Putamen (tissue), 1 donor: ENCODE data around the gene AK9.
"Not testable (repeated sequence)": the region's sequence is repeated elsewhere in the genome, so short reads cannot be mapped to it uniquely, and the experiment has no call there.

Source experiments
- DNase-seq: peaks from one replicate; pipeline ENCODE4 v3.0.0-alpha.2; 2016; ENCODE audit warnings: low spot score

AK9 gene

DNA sequence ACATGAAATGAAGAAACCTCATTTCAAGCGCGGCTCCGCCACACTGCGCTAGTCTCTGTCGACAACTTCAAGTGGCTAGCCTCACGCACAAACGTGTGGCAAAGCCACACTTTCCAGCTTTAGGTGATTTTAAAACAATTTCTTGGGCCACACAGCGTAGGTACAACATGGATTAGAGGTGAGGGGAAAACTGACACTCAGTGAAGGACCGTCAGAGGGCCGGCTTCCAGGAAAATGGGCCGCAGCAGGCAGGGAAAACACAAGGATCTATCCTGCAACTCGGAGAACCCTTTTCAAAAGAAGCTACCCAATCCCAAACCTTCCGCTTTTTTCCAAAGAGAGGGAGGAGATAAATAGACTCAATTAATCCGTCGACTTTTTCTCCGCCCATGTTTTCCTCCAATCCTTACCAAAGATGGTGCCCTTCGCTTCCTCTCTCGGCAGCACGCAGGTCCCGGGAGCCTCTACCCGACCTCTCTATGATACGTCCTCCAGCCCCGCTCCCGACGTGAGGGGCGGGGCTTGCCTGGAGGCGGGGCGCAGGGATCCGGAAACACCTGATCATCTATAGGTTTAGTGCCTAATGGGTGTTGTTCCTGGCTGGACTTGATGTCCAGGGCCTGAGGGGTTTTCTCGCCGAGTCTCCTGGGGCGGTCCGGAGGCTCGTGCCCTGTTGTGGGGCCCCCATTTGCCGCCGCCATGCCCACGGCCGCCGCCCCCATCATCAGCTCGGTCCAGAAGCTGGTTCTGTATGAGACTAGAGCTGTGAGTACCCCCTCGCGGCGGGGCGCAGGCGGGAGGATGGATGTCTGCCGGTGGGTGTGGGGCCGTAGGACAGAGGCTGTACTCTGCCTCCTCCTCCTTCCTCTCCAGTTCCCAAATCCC is at the start of gene AK9, which contains the start of gene FIG4:
AK9 (minus strand) TSS at position 466 of the 885 bp plus-strand sequence. CDS start 15,457 bp downstream, outside the sequence.
FIG4 (plus strand) TSS at position 560 of the 885 bp plus-strand sequence; CDS start at position 700, 140 bp downstream.
- peak; percentile 97 for DNase-seq

DNA sequence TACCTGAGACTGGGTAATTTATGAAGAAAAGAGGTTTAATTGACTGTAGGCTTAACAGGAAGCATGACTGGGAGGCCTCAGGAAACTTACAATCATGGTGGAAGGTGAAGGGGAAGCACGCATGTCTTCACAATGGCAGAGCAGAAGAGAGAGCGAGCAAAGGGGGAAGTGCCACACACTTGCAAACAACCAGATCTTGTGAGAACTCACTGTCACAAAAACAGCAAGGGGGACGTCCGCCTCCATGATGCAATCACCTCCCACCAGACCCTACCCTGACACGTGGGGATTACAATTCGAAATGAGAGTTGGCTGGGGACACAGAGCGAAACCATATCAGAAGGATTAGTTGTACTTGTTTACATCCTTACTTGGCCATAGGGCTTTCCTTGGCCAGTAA is 49.8 kb upstream of the AK9 start:
- DNase-seq, result no peak

DNA sequence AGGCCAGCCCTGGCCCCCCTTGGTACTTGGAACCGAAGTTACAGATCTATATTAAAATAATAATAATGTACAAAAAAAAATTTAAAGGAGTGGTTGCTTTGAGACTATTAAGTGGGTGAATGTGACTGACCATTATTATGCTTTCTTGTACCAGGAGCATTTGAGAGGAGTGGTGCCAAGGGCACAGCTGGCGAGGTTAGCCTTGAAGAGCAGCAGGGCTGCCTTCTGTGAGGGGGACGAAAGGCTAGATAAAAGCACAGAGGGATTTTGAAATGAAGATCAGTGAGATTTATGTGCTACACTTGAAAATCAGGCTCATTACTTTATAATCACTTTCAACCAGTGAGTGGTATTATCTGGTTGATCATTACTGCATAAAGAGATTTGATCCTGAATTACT is 48.7 kb upstream of the AK9 start:
- no peak for DNase-seq

DNA sequence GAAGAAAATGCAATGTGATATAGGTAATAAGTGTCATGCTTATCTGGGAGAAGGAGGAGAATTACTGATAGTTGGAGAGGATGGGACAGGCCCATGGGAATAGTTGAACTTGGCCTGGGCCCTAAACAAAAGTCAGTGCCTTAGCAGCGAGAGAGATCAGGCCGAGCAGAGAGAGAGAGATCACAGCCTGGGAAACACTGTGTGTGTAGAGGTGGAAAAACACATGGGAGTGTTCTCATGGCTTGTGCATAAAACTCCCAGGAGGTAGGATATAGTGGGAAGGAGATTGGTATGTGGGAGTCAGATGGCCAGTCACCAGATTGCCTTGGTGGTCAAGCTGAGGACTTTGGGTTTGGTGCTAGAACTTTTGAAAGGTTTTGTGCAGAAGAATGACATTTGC is 47.7 kb upstream of the AK9 start:
- DNase-seq, result no peak

DNA sequence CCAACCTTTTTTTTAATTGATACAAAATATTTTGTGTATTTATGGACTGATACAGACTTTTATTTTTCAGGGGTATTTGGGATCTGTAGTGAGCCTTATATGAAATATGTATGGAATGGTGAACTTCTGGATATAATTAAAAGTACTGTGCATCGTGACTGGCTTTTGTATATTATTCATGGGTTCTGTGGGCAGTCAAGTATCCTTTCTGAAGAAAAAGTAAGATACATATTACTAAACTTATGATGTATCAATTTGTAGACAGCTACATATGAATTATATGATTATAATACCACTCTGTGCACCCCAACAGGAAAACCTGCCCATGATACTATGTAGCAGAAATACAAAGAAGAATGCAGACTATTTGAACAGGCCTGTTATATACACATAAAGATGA is 47.3 kb upstream of the AK9 start:
- DNase-seq, result no peak

DNA sequence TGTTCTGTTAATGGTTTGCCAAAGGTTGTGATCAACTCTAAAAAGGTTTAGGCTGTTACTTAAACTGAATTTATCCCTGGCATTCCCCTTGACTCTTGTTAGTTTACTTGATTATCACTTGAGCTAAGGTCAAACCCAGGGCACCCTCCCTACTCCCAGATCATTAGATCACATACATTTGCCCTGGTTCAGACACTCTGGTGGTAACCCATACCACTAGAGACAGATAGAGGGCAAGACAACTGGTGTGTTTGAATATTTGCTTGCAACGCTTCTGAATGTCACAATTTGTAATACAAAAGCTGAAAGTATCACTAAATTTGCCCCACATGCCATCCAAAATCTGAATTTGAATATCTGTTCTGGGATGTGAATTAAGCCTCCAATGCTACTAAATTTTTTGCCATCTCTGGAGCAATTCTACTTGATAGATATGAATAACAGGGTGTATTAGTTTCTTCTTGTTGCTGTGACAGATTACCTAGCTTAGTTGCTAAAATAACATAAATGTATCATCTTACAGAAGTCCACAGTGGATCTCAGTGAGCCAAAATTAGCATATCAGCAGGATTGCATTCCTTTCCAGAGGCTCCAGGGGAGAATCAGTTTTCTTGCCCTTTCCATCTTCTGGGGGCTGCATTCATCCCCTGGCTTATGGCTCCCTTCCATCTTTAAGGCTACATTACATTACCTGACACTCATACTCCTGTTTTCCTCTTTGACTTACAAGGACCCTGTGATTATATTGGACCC is 45.4 kb upstream of the AK9 start:
- no peak for DNase-seq

DNA sequence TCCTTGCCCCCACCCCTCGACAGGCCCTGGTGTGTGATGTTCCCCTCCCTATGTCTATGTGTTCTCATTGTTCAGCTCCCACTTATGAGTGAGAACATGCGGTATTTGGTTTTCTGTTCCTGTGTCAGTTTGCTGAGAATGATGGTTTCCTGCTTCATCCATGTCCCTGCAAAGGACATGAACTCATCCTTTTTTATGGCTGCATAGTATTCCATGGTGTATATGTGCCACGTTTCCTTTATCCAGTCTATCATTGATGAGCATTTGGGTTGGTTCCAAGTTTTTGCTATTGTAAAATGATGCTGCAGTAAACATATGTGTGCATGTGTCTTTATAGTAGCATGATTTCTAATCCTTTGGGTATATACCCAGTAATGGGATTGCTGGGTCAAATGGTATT is 34.2 kb upstream of the AK9 start:
- DNase-seq, result not testable (repeated sequence)

DNA sequence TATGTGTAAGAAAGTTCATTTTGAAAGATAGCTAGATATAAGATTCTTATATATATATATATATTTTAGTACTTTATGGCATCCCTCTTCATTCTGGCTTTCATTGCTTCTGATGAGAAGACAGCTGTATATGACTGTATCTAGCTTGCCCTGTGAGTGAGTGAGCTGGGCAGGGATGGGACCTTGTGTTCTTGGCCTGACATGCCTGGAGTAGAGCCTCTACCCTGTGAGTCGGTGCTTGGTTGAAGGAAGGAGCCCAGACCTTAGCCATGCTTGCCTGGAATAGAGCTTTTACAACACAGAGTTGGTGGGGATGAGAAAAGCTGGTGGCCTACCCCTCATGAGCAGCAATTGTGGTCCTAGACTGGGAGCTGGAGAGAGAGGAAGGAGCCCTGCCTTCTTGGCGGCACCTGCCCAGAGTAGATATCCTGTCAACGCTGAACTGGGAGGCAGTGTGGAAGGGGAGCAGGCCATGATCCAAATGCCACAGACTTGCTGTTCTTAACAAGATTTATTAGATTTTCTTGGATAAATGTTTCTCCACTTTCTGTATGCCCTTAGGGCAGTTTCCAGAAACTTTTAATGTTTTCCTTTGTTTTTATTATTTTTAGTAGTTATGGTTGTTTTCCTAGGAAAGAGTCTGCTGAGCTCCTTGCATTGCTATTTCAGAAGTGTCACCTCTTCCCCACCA is 31.7 kb upstream of the AK9 start:
- DNase-seq, result no peak

DNA sequence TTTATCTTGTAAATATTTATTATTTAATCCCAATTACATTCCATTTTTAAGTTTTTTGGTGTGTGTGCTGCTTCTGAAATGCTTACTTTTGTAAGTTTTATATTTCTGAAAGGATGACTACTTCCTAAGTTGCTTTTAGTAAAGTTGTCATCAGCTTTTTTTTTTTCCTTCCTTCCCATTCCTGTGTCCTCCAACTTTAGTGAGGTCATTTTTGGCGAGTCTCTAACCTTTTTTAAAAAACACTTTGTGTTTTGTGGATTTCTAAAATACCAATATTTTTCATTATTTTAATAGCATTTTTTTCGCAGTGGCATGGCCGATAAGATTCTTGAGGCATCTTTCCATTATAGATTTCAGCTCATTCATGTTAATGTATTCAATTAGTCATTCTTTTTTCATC is 31.0 kb upstream of the AK9 start:
- no peak for DNase-seq

DNA sequence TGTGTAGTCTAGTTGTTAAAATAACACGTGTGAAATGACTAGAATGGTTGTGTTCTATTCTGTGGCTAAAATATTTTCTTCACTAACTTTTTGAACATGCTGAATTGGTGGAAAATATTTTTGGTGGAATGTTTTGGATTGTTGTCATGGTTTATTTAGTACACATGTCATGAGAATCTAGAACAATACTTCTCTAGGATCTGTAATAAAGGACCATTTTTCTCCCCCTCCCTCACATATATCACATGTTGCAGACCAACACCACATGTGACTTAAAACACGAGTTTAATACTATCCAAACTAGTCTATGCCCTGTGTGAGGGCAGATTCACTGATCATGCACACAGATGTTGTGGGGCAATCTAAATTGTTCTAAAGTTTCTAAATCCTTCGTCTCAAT is 29.3 kb upstream of the AK9 start:
- DNase-seq, result no peak

DNA sequence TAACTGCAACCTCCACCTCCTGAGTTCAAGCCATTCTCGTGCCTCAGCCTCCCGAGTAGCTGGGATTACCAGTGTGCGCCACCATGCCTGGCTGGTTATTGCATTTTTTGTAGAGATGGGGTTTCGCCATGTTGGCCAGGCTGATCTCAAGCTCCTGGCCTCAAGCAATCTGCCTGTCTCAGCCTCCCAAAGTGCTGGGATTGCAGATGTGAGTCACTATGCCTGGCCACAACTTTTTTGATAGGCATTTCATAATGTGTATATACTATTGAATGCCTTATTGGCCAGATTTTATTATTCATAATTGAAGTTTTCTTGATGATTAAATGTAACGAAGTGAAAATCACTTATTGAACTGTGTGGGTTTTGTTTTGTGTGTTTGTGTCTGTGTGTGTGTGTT is 28.0 kb upstream of the AK9 start:
- DNase-seq, result no peak

DNA sequence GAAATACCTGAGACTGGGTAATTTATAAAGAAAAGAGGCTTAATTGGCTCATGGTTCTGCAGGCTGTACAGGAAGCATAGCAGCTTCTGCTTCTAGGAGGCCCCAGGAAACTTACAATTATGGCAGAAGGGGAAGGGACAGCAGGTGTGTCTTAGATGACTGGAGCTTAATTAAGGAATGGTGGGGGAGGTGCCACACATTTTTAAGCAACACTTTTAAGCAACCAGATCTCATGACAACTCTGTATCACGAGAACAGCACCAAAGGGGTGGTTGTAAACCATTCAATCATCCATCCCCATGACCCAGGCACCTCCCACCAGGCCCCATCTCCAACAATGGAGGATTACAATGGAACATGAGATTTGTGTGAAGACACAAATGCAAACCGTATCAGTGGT is 27.0 kb upstream of the AK9 start:
- DNase-seq, result no peak

DNA sequence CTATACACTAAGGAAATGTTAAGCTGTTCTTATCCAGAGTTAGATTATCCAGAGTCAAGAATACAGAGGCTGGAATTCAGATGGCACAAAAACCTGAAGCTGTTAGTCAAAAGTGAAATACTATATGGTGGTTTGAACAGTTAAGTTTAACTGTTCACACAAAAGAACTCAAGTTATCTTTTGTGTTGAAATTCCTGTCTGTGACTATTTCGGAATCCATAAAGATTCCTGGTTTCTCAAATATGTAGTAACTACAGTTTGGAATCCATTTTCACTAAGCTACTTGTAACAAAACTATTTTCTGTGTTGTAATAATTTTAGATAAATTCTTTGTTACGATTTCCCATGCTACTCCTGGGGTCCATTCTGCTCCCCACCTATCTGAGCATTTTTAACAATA is 24.6 kb upstream of the AK9 start:
- no peak for DNase-seq

DNA sequence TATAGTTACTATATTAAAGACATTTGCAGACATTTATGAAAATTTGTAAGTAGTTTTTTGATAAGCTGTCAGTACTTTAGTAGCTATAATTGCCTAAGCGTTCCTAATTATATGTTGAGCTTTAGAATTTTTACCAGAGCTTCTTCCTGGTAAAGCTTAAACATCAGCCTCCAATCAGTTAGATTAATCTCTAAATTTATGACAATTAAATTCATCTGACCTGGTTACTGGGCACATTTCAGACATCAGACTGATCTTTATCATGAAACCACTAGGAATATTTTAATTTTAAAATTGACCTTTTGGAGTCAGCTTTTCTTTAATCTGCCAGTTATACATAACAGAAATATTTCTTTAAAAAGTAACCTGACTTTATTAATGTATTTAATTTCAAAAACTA is 23.6 kb upstream of the AK9 start:
- DNase-seq, result no peak

DNA sequence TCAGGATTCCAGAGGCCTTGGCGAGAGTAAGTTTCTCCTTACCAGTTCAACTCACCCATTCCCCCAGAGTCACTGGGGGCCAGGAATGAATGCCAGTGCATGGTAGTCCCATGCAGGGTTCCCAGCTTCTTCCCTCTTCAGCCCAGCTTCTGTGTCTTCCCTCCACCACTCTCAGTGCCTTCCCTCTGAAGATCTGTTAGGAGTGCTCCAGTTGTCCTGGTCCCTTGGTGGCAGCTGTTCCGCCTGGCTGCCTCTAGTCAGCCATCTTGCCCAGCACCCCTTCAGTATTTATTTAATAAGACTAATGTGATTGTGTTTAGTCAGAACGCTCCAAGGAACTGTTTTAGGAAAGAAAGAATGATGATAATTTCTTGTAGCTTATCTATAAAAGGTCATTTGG is 23.2 kb upstream of the AK9 start:
- DNase-seq, result no peak

DNA sequence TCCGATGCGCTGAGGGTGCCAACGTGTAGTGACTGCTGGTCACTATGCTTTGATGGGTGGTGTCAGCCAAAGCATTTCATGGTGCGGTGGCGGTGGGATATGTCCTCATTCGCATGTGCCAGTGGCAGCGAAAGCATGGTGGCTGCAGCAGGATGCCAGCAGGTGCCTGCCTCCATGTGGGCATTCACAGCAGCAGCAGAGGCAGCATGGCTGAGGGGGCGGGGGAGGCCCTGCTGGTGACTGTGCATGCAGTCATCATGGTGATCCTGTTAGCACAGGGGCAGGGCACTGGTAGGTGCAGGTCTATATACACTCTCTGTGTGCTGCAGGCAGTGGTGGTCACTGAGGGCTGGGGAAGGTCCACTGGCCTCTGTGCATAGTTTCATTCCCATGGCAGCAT is 22.1 kb upstream of the AK9 start:
- DNase-seq, result no peak

DNA sequence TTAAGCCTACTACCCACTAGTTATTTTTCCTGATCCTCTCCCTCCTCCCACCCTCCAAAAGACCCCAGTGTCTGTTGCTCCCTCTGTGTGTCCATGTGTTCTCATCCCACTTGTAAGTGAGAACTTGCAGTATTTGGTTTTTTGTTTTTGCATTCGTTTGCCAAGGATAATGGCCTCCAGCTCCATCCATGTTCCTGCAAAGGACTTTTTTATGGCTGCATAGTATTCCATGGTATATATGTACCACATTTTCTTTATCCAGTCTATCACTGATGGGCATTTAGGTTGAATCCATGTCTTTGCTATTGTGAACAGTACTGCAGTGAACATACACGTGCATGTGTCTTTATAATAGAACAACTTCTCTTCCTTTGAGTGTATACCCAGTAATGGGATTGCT is 17.1 kb upstream of the AK9 start:
- not testable (repeated sequence) for DNase-seq

DNA sequence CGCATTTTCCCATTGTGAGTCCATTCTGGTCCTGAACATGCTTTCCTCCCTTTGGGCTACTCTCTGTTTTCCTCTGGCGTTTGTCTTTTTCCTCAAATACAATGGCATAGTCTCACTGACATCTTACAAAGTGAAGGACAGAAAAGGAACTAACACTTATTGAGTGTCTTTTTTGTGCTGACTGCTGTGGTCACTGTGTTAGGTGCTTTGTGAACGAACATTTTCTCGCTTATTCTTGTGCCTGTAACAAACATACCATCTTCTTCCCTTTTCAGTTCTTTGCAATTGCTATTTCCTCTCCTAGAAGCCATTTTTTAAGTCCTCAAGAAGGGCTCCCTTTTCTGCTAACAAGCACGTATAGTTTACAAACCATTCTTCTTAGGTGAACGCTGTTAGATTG is 15.5 kb upstream of the AK9 start:
- DNase-seq, result no peak

DNA sequence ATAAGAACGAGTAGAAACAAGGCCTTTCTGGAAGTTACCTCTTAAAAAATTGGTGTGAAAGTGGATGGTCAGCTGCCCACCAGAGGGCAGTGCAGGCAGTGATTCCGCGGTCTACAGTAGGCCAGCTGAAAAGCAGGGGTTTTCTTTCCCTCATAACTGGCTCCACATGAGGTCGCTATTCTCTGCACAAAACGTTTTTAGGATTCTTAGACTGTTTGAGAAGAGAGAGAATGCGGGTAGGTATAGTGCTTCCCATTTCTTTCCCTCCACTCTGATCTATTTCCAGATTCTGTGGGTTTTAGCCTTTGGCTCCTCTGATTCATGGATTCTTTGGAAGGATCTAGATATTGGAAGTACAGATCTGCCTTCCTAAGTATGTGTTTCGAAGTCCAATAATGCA is 14.3 kb upstream of the AK9 start:
- DNase-seq, result peak; percentile 88

DNA sequence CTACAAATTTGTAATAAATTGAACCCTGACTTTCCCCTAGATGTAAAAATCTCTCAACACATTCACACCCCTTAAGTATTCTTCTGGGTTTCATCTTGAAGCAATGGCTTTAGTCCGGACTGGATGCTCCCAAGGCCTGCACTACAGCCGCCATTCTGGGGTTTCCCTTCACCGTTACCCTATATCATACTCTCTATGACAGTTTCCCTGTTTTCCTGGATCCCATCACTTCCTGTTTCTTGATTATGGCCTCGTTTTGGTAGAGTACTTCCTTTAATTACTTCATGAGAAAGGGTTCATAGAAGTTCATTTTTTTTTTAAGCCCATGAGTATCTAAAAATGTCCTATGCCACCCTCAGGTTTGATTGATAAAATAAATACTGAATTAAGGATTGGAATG is 11.8 kb upstream of the AK9 start:
- DNase-seq, result no peak

DNA sequence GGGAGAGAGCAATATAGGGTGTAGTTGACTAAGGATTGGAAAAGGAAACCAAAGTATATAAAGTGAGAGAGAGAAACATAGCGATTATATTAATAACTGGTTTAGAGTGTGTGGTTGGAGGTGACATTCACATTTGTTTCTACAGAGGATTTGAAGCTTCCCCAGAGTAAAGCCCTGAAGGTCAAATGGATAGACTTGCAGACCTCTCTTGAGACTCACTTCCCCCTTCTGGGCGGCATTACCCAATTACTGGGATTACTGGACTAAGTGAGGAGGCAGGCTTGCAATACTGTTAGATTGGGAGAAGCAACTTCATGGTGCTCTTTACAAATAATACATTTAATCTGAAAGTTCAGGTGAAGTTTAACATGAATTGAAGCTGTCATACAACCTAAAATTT is 10.8 kb upstream of the AK9 start:
- no peak for DNase-seq

DNA sequence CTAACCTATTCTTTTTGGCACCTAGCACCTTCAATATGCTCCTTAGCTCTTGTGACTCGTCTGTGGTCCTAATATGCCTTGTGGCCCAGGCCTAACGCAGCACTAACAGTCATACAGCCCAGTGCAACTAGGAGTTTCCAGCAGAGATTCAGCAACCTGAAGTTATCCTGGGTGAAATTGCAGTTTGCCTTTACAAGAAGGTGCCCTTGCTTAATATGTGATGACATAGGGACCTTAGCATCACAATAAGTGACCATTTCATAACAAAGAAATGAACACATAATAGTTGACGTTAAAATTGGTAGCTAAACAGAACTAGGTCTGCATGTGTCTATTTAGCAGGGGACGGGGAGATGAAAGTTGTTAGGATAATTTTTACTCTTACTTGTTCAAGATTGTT is 10.2 kb upstream of the AK9 start:
- DNase-seq, result no peak

DNA sequence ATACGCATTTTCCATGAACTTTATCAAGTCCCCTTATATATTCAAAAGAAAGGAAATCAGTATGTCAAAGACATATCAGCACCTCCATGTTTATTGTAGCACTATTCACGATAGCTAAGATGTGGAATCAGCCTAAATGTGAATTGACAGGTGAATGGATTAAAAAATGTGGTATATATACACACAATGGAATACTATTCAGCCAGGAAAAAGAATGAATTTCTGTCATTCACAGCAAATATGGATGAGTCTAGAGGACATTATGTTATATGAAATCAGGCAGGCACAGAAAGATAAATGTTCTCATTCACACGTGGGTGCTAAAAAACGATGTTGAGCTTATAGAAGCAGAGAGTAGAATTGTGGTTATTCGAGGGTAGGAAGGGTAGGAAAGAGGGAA is 5.4 kb upstream of the AK9 start:
- DNase-seq, result no peak
